ENCODE measurements around the gene DCT. TPM values are rescaled to one million over a fixed set of nuclear protein-coding genes. Genes with fewer than 3 reads are reported as not detected.

The DCT gene
- total and polyA plus RNA-seq, 2 of the 8 experiments (the other 6 are each of a cell fraction or from before 2014, with no cell fraction given), result 0.02 TPM; not detected in 1

- Histone ChIP-seq H4K91ac (replicated peaks; ENCODE audit: insufficient read length, low read length) (no peak overlapping the region), H4K8ac (ENCODE audit: extremely low read depth, insufficient read depth, low read length) (no peak overlapping the region), H3K4me3 (ENCODE audit: extremely low read depth in 1 of 4, insufficient read depth in 2 of 4, low read depth in 3 of 4, low read length in 4 of 4) (no peak overlapping the region), H4K20me1 (replicated peaks in 1 of 2; ENCODE audit: control insufficient read depth in 1 of 2, insufficient read depth in 2 of 2, low read length in 2 of 2) (no peaks in the 10 kb centered on the region), H2BK20ac (ENCODE audit: low read length) (no peak overlapping the region), H4K5ac (ENCODE audit: insufficient read length, low read depth, low read length) (no peak overlapping the region), H3K9me3 (ENCODE audit: insufficient read depth in 2 of 2, low read depth in 1 of 2, low read length in 1 of 2) (peaks cover 0 to 5% of the 10 kb centered on the region in 2 experiments; a peak in 2 of 4 replicates), H2AFZ (ENCODE audit: low read length) (peak overlapping the region; percentile 70; the same call in 1 of the 2 replicates), H3K36me3 (ENCODE audit: control insufficient read depth in 2 of 4, insufficient read depth in 4 of 4, low read length in 3 of 4) (no peaks in the 10 kb centered on the region), H3K4me2 (ENCODE audit: insufficient read depth in 1 of 2, low read depth in 2 of 2, low read length in 2 of 2) (no peak overlapping the region), H2AK5ac (ENCODE audit: low read depth, low read length) (no peak overlapping the region), H3K9ac (replicated peaks in 1 of 4; ENCODE audit: extremely low read depth in 1 of 4, low read depth in 3 of 4, low read length in 3 of 4) (no peak overlapping the region), H3K23ac (ENCODE audit: insufficient read length) (no peak overlapping the region), H3K18ac (ENCODE audit: extremely low read depth, low read length) (no peak overlapping the region), H2BK12ac (ENCODE audit: low read depth, low read length) (no peak overlapping the region), H3K14ac (ENCODE audit: insufficient read length) (no peak overlapping the region), H3K4me1 (replicated peaks in 1 of 4; ENCODE audit: control insufficient read depth in 3 of 4, insufficient read depth in 4 of 4, low read length in 3 of 4) (no peaks in the 10 kb centered on the region), H3K27me3 (replicated peaks in 1 of 4; ENCODE audit: control insufficient read depth in 3 of 4, extremely low read depth in 1 of 4, insufficient read depth in 3 of 4, low read length in 3 of 4) (no peaks in the 10 kb centered on the region), H3K56ac (replicated peaks; ENCODE audit: insufficient read length, low read depth, low read length) (no peak overlapping the region), H3K27ac (ENCODE audit: low read depth, low read length) (no peak overlapping the region), H2BK15ac (ENCODE audit: low read length) (no peak overlapping the region), H2BK120ac (replicated peaks; ENCODE audit: low read depth, low read length) (no peak overlapping the region), H3K79me1 (ENCODE audit: low read depth, low read length) (no peaks in the 10 kb centered on the region), H3K23me2 (ENCODE audit: low read depth, low read length) (no peaks in the 10 kb centered on the region), H3K4ac (replicated peaks; ENCODE audit: insufficient read length, low read depth, low read length) (no peak overlapping the region), H3K79me2 (ENCODE audit: control insufficient read depth in 1 of 2, insufficient read depth in 2 of 2, low read length in 2 of 2) (no peaks in the 10 kb centered on the region), H2BK5ac (ENCODE audit: low read depth, low read length) (no peak overlapping the region)
- peak; percentile 96 for FAIRE-seq
- WGBS, 2 experiments (ENCODE audit: extremely low coverage in 1 of 2, insufficient coverage in 1 of 2, insufficient read length in 1 of 2, insufficient replicate concordance in 2 of 2, low coverage in 1 of 2, low lambda C conversion rate in 2 of 2, missing lambda C conversion rate in 1 of 2), result 51% methylated on average over 7 of the region's 7 CpGs; no CpG with 5 or more reads in 1 of the 2 experiments
- peak; percentile 56 to 57 for DNase-seq (ENCODE audit: low read depth in 1 of 2, low spot score in 2 of 2)
- CTCF ChIA-PET (ENCODE audit: partially characterized antibody), result interaction anchor here (0.6 to 5.6 kb wide), 22 partner anchors 8 to 204 kb away, joined by 3 to 23 read pairs (median 4); no protein-coding TSS in a partner anchor
- POLR2A ChIA-PET (ENCODE audit: partially characterized antibody), result interaction anchor here (0.8 kb wide), 1 partner anchor 19 kb away, joined by 3 read pairs; no protein-coding TSS in a partner anchor
- TF ChIP-seq MAX (IDR thresholded peaks at IDR 0.05) (no peak), CBX5 (IDR thresholded peaks at IDR 0.05; ENCODE audit: low read depth, low read length) (no peak), JUND (IDR thresholded peaks at IDR 0.05; ENCODE audit: low read length) (peak; percentile 58), ASH2L (IDR thresholded peaks at IDR 0.05; ENCODE audit: low read length) (peak; percentile 31), KDM4A (IDR thresholded peaks at IDR 0.05; ENCODE audit: low read depth, low read length, severe bottlenecking) (no peak), YY1 (IDR thresholded peaks at IDR 0.05; ENCODE audit: low read depth, low read length) (0 out of 2 replicates have a peak, but pooled peaks have one; percentile 12), CTCF (IDR thresholded peaks at IDR 0.05; ENCODE audit: control extremely low read depth in 1 of 3, insufficient read depth in 1 of 3, low read depth in 1 of 3, low read length in 3 of 3) (peak; percentile 75 to 98 (median 79)), NRF1 (IDR thresholded peaks at IDR 0.05; ENCODE audit: low read depth, low read length) (no peak), ATF3 (IDR thresholded peaks at IDR 0.05; ENCODE audit: insufficient read depth, low read depth, low read length) (peak; percentile 73)
Observed at GRCh38 chr13:94416454-94417080, 62.9 kb downstream of the DCT start.

Measured in H1 (cell line).